ENCODE measurements around the gene SLC34A1. TPM values are rescaled to one million over a fixed set of nuclear protein-coding genes. Genes with fewer than 3 reads are reported as not detected.

SLC34A1 gene
- total and polyA plus RNA-seq, 2 of the 4 experiments (the other 2 are of a cell fraction): not detected

- Histone ChIP-seq H4K8ac (ENCODE audit: low read depth in 2 of 2, low read length in 2 of 2) (no peak overlapping the region), H2BK15ac (ENCODE audit: low read depth, low read length) (no peak overlapping the region), H3K23ac (ENCODE audit: low read depth, low read length) (no peak overlapping the region), H3K4me1 (ENCODE audit: control insufficient read depth, insufficient read depth, low read length) (peaks cover 7% of the 10 kb centered on the region; the same call in 1 of the 2 replicates), H3K9me3 (ENCODE audit: control insufficient read depth, insufficient read depth, low read length) (no peaks in the 10 kb centered on the region), H2AFZ (replicated peaks; ENCODE audit: low read length, poor library complexity) (no peak overlapping the region), H3K4me3 (ENCODE audit: insufficient read depth, low read depth, low read length) (no peak overlapping the region), H3K9ac (ENCODE audit: low read depth, low read length) (no peak overlapping the region), H2AK9ac (replicated peaks; ENCODE audit: low read depth, low read length, poor library complexity) (no peak overlapping the region), H2BK120ac (ENCODE audit: low read depth, low read length) (no peak overlapping the region), H2BK20ac (ENCODE audit: low read depth, low read length) (no peak overlapping the region), H3K27me3 (ENCODE audit: control insufficient read depth, insufficient read depth, low read length) (peaks cover 7% of the 10 kb centered on the region; the same call in 1 of the 2 replicates), H3K9me1 (ENCODE audit: insufficient read depth, low read length) (peaks cover 6% of the 10 kb centered on the region; the same call in 1 of the 2 replicates), H3K18ac (ENCODE audit: low read depth, low read length) (no peak overlapping the region), H3K4me2 (ENCODE audit: low read depth, low read length) (no peak overlapping the region), H3K56ac (ENCODE audit: extremely low read depth, insufficient read depth, low read length) (no peak overlapping the region), H2AK5ac (ENCODE audit: low read depth, low read length) (no peak overlapping the region), H3K4ac (ENCODE audit: low read depth, low read length) (no peak overlapping the region), H3K79me1 (ENCODE audit: low read depth in 1 of 2, low read length in 2 of 2) (no peaks in the 10 kb centered on the region), H4K5ac (ENCODE audit: low read depth, low read length) (no peak overlapping the region), H3K14ac (replicated peaks; ENCODE audit: low read depth, low read length) (no peak overlapping the region), H4K91ac (ENCODE audit: insufficient read depth, low read depth, low read length) (no peak overlapping the region), H3K27ac (ENCODE audit: insufficient read depth, low read length) (no peak overlapping the region), H3K36me3 (ENCODE audit: control insufficient read depth, insufficient read depth, low read length) (no peaks in the 10 kb centered on the region), H2BK5ac (ENCODE audit: low read depth, low read length, poor library complexity, severe bottlenecking) (no peak overlapping the region), H4K20me1 (ENCODE audit: insufficient read depth, low read length) (no peaks in the 10 kb centered on the region; the same call in 1 of the 2 replicates)
- CTCF ChIA-PET: no interaction called here
- no peak for DNase-seq
- 80% methylated on average over 2 of the region's 11 CpGs; no CpG with 5 or more reads in 1 of the 2 experiments for WGBS, 2 experiments (ENCODE audit: extremely low coverage in 2 of 2, insufficient read length in 1 of 2)
- POLR2A ChIA-PET (ENCODE audit: unreplicated experiment): no interaction called here
- dilution Hi-C loops (cut with HindIII; ENCODE audit: low sequenced_read_pairs, unreplicated experiment): no loop called here
- intact Hi-C loops (cut with micrococcal nuclease): no loop called here
- TF ChIP-seq CTCF (conservative IDR thresholded peaks at IDR 0.05; ENCODE audit: low read depth, low read length): no peak
- TF ChIP-seq CHD1 (IDR thresholded peaks at IDR 0.05; ENCODE audit: low read depth, low read length): no peak
- TF ChIP-seq MXI1 (IDR thresholded peaks at IDR 0.05; ENCODE audit: borderline replicate concordance, low read depth, low read length): no peak
- TF ChIP-seq CEBPB (IDR thresholded peaks at IDR 0.05; ENCODE audit: low read depth, low read length): no peak
- no peak for TF ChIP-seq MAFK (IDR thresholded peaks at IDR 0.05; ENCODE audit: low read depth, low read length)
- TF ChIP-seq USF2 (IDR thresholded peaks at IDR 0.05; ENCODE audit: low read depth, low read length): no peak
- TF ChIP-seq POLR2A (IDR thresholded peaks at IDR 0.05; ENCODE audit: low read depth, low read length): no peak
- no peak for TF ChIP-seq SMC3 (IDR thresholded peaks at IDR 0.05; ENCODE audit: low read depth, low read length)
- no peak for TF ChIP-seq MAZ (IDR thresholded peaks at IDR 0.05; ENCODE audit: borderline replicate concordance, low read depth, low read length)
- no peak for TF ChIP-seq NFE2L2 (IDR thresholded peaks at IDR 0.05; ENCODE audit: low read depth, low read length)
- TF ChIP-seq RCOR1 (IDR thresholded peaks at IDR 0.05; ENCODE audit: insufficient replicate concordance, low read length): no peak
- TF ChIP-seq RAD21 (IDR thresholded peaks at IDR 0.05; ENCODE audit: low read length): no peak
- TF ChIP-seq FOS (IDR thresholded peaks at IDR 0.05; ENCODE audit: low read depth, low read length): no peak
- in situ Hi-C loops (cut with MboI; ENCODE audit: low sequenced_read_pairs): no loop called here
- no peak for ATAC-seq (ENCODE audit: low read depth)
- no TSS peak for BruUV-seq (replicated peaks)
Measured at GRCh38 chr5:177376107-177376506, 8.1 kb upstream of the SLC34A1 start.

All from IMR-90 (cell line).